Activated T-helper 2 cell treated with anti-CD3 and anti-CD28 coated beads, Interferon-gamma antibody, Interleukin-2, Interleukin-4, amounts not matched to agents 10 μg/mL and 5 μg/mL and 100 μg/mL, durations not matched to agents 14 hours and 24 hours and 36 hours (primary cell): ENCODE data around the gene SNX9. TPM values are rescaled to one million over a fixed set of nuclear protein-coding genes. Genes with fewer than 3 reads are reported as not detected.
A peak's percentile ranks its signal among the peaks of the same experiment; 100 is the strongest.

Source experiments
- DNase-seq: peaks from one replicate; pipeline ENCODE4 v3.0.0; 2021; ENCODE audit warnings: low spot score
- H3K27ac Mint-ChIP-seq: one replicate; pipeline ENCODE4 v1.8.0; 2021; ENCODE audit warnings: mixed read lengths
- H3K27me3 Mint-ChIP-seq: one replicate; pipeline ENCODE4 v1.8.0; 2021; ENCODE audit warnings: low read depth, mixed read lengths
- H3K36me3 Mint-ChIP-seq: one replicate; pipeline ENCODE4 v1.8.0; 2021; ENCODE audit warnings: low read depth, mixed read lengths
- H3K4me1 Mint-ChIP-seq: one replicate; pipeline ENCODE4 v1.8.0; 2021; ENCODE audit warnings: low read depth, mixed read lengths
- H3K4me3 Mint-ChIP-seq: one replicate; pipeline ENCODE4 v1.8.0; 2021; ENCODE audit warnings: low read depth, mild to moderate bottlenecking, moderate library complexity, mixed read lengths
- H3K9me3 Mint-ChIP-seq: one replicate; pipeline ENCODE4 v1.8.0; 2021; ENCODE audit warnings: mixed read lengths
- intact Hi-C: fragments of 100-400 bp; cut with micrococcal nuclease; formaldehyde crosslinking; loops from one replicate; pipeline ENCODE4 v1.15.1; 2023
- total RNA-seq: library from RNA; stranded (reverse); gene quantifications from 2 replicates; pipeline ENCODE4 v1.2.3, GENCODE V29; 2022

The SNX9 gene
- total RNA-seq, 1 donor from 2014 or later, result 55.6 TPM

- H3K27me3 Mint-ChIP-seq, result peaks cover 10% of the 10 kb centered on the region
- no peaks in the 10 kb centered on the region for H3K36me3 Mint-ChIP-seq
- H3K27ac Mint-ChIP-seq, result peak within 1 kb of the TSS; percentile 80
- peak within 1 kb of the TSS; percentile 88 for H3K4me3 Mint-ChIP-seq
- peak; percentile 83 for DNase-seq
- intact Hi-C loops, result loop anchor here (1.0 to 5.0 kb wide), 6 partner anchors 19 to 666 kb away; no protein-coding TSS in a partner anchor
- H3K9me3 Mint-ChIP-seq, result no peaks in the 10 kb centered on the region
- H3K4me1 Mint-ChIP-seq, result peaks cover 44% of the 10 kb centered on the region
These were observed 158.5 kb downstream of the SNX9 start, which contains the start of gene SYNJ2 for GRCh38 chr6:157981395-157982101. SYNJ2 (plus strand) TSS chr6:157981863; CDS start chr6:157981962, 99 bp downstream.

GRCh38 chr6:157982102-157982562 lies 159.1 kb downstream of the SNX9 start:
- Mint-ChIP-seq H3K36me3 (no peaks in the 10 kb centered on the region), H3K9me3 (no peaks in the 10 kb centered on the region), H3K27me3 (peaks cover 10% of the 10 kb centered on the region), H3K27ac (peak overlapping the region; percentile 80), H3K4me1 (peaks cover 44% of the 10 kb centered on the region), H3K4me3 (peak overlapping the region; percentile 88)
- peak; percentile 26 for DNase-seq
- intact Hi-C loops, result loop anchor here (1.0 to 5.0 kb wide), 4 partner anchors 44 to 665 kb away; no protein-coding TSS in a partner anchor

GRCh38 chr6:157982563-157983405 lies 159.7 kb downstream of the SNX9 start:
- Mint-ChIP-seq H3K27me3 (peaks cover 10% of the 10 kb centered on the region), H3K4me3 (peak overlapping the region; percentile 88), H3K36me3 (no peaks in the 10 kb centered on the region), H3K27ac (peak overlapping the region; percentile 80), H3K9me3 (no peaks in the 10 kb centered on the region), H3K4me1 (peaks cover 44% of the 10 kb centered on the region)
- intact Hi-C loops, result loop anchor here (1.0 to 5.0 kb wide), 4 partner anchors 44 to 665 kb away; no protein-coding TSS in a partner anchor
- DNase-seq, result no peak

GRCh38 chr6:157983406-157984119 lies 160.5 kb downstream of the SNX9 start:
- Mint-ChIP-seq H3K27ac (peak overlapping the region; percentile 64), H3K9me3 (no peaks in the 10 kb centered on the region), H3K4me3 (peak overlapping the region; percentile 88), H3K27me3 (peaks cover 4% of the 10 kb centered on the region), H3K36me3 (no peaks in the 10 kb centered on the region), H3K4me1 (peaks cover 40% of the 10 kb centered on the region)
- no peak for DNase-seq
- intact Hi-C loops, result loop anchor here (5.0 kb wide), 3 partner anchors 64 to 664 kb away; no protein-coding TSS in a partner anchor

GRCh38 chr6:157984128-157984527 lies 161.1 kb downstream of the SNX9 start:
- Mint-ChIP-seq H3K27ac (no peak overlapping the region), H3K4me3 (peak overlapping the region; percentile 45), H3K9me3 (no peaks in the 10 kb centered on the region), H3K4me1 (peaks cover 43% of the 10 kb centered on the region), H3K36me3 (no peaks in the 10 kb centered on the region), H3K27me3 (peaks cover 4% of the 10 kb centered on the region)
- intact Hi-C loops, result loop anchor here (5.0 kb wide), 3 partner anchors 63 to 663 kb away; no protein-coding TSS in a partner anchor
- DNase-seq, result no peak

GRCh38 chr6:157984686-157985225 lies 161.7 kb downstream of the SNX9 start:
- peaks cover 39% of the 10 kb centered on the region for H3K4me1 Mint-ChIP-seq
- H3K4me3 Mint-ChIP-seq, result no peak overlapping the region
- no peak overlapping the region for H3K27ac Mint-ChIP-seq
- H3K27me3 Mint-ChIP-seq, result peaks cover 3% of the 10 kb centered on the region
- H3K9me3 Mint-ChIP-seq, result no peaks in the 10 kb centered on the region
- no peak for DNase-seq
- intact Hi-C loops, result loop anchor here (5.0 kb wide), 3 partner anchors 63 to 663 kb away; no protein-coding TSS in a partner anchor
- no peaks in the 10 kb centered on the region for H3K36me3 Mint-ChIP-seq

GRCh38 chr6:157985378-157986155 lies 162.5 kb downstream of the SNX9 start:
- Mint-ChIP-seq H3K4me1 (peaks cover 43% of the 10 kb centered on the region), H3K27ac (no peak overlapping the region), H3K36me3 (peaks cover 5% of the 10 kb centered on the region), H3K9me3 (no peaks in the 10 kb centered on the region), H3K4me3 (no peak overlapping the region), H3K27me3 (no peaks in the 10 kb centered on the region)
- no peak for DNase-seq
- intact Hi-C loops, result no loop called here

- Mint-ChIP-seq H3K27ac (no peak overlapping the region), H3K9me3 (no peaks in the 10 kb centered on the region), H3K4me1 (peaks cover 42% of the 10 kb centered on the region), H3K4me3 (no peak overlapping the region), H3K36me3 (peaks cover 5% of the 10 kb centered on the region), H3K27me3 (no peaks in the 10 kb centered on the region)
- no peak for DNase-seq
- intact Hi-C loops, result no loop called here
These were observed 165.0 kb downstream of the SNX9 start for GRCh38 chr6:157987788-157988699.

- Mint-ChIP-seq H3K4me1 (peaks cover 41% of the 10 kb centered on the region), H3K4me3 (no peak overlapping the region), H3K9me3 (no peaks in the 10 kb centered on the region), H3K27me3 (no peaks in the 10 kb centered on the region), H3K27ac (no peak overlapping the region), H3K36me3 (peaks cover 9% of the 10 kb centered on the region)
- DNase-seq, result no peak
- intact Hi-C loops, result no loop called here
These were observed 165.6 kb downstream of the SNX9 start for GRCh38 chr6:157988700-157989063.

GRCh38 chr6:157989541-157990289 lies 166.7 kb downstream of the SNX9 start:
- Mint-ChIP-seq H3K27ac (no peak overlapping the region), H3K27me3 (no peaks in the 10 kb centered on the region), H3K4me3 (no peak overlapping the region), H3K4me1 (peaks cover 36% of the 10 kb centered on the region), H3K36me3 (peaks cover 9% of the 10 kb centered on the region), H3K9me3 (no peaks in the 10 kb centered on the region)
- DNase-seq, result no peak
- intact Hi-C loops, result no loop called here
